Gastrocnemius medialis (tissue), 4 donors: Measurements from ENCODE around the gene KRTAP9-9. TPM values are rescaled to one million over a fixed set of nuclear protein-coding genes. Genes with fewer than 3 reads are reported as not detected.
"Not testable (repeated sequence)": the region's sequence is repeated elsewhere in the genome, so short reads cannot be mapped to it uniquely, and the experiment has no call there.

ENCODE experiments used
- ATAC-seq, 2 donors: fragments of 150-250 bp; one replicate each; pipeline ENCODE4 v1.9.1; 2016
- DNase-seq, 2 donors: peaks; one replicate each; pipeline ENCODE4 v3.0.0-alpha.2; 2019
- H3K27ac ChIP-seq, 4 donors: fragments of 200-600 bp; sonication (generic); 1 replicate in 1 of 4; 2 replicates in 3 of 4; pipeline ENCODE4 v1.5.1; 2016 to 2018; ENCODE audit warnings: mild to moderate bottlenecking in 2 of 4, moderate library complexity in 1 of 4
- H3K27me3 ChIP-seq, 3 donors: fragments of 200-600 bp; sonication (generic) in 2 of 3; 1 replicate in 1 of 3; 2 replicates in 2 of 3; pipeline versions ENCODE4 v1.5.1 to v1.6.0; 2016 to 2019; ENCODE audit warnings: mild to moderate bottlenecking in 1 of 3, moderate library complexity in 1 of 3
- H3K36me3 ChIP-seq, 2 donors: fragments of 200-600 bp; sonication (generic) in 1 of 2; one replicate each; pipeline ENCODE4 v1.5.1; 2017 to 2018
- H3K4me1 ChIP-seq, 2 donors: fragments of 200-600 bp; sonication (generic) in 1 of 2; one replicate each; pipeline ENCODE4 v1.5.1; 2016 to 2017; ENCODE audit warnings: mild to moderate bottlenecking in 2 of 2
- H3K4me3 ChIP-seq, 4 donors: fragments of 200-600 bp; sonication (generic) in 3 of 4; 1 replicate in 1 of 4; 2 replicates in 3 of 4; pipeline ENCODE4 v1.5.1; 2016 to 2019; ENCODE audit warnings: mild to moderate bottlenecking in 2 of 4
- H3K9me3 ChIP-seq, 3 donors: fragments of 200-600 bp; sonication (generic) in 2 of 3; 1 replicate in 1 of 3; 2 replicates in 2 of 3; pipeline ENCODE4 v1.5.1; 2016 to 2019
- POLR2A ChIP-seq, 2 donors: fragments of 450-650 bp; IDR thresholded peaks; one replicate each; pipeline ENCODE4 v1.6.1; 2017; ENCODE audit warnings: antibody characterized with exemption in 2 of 2, mild to moderate bottlenecking in 2 of 2, moderate library complexity in 2 of 2
- in situ Hi-C, 4 donors: fragments of 200-750 bp; cut with MboI; loops; one replicate each; pipeline versions ENCODE4 v1.15.0 to v1.8.0; 2017; ENCODE audit warnings: low sequenced_read_pairs in 4 of 4
- intact Hi-C: fragments of 100-400 bp; cut with DNase I; formaldehyde crosslinking; loops from one replicate; pipeline ENCODE4 v1.15.1; 2023; ENCODE audit warnings: low total_unique reads
- total RNA-seq, 4 donors: library from RNA; depleted of rRNA; stranded (reverse); fragments of >200 nt; gene quantifications; one replicate each; pipeline versions ENCODE4 v1.1.0 to v1.2.3, GENCODE V29; 2016
- TF ChIP-seq, protein P1 (sequence below), 5 experiments: fragments of 450-650 bp in 3 of 5; fragments of 200-600 bp in 2 of 5; sonication (generic) in 2 of 5; IDR thresholded peaks in 4 of 5; conservative IDR thresholded peaks in 1 of 5; 1 replicate in 4 of 5; 2 replicates in 1 of 5; pipeline ENCODE4 v1.5.1; 2016 to 2019; ENCODE audit warnings: antibody characterized with exemption in 5 of 5, mild to moderate bottlenecking in 3 of 5, moderate library complexity in 3 of 5

KRTAP9-9 gene
- total RNA-seq, 4 donors from 2014 or later: not detected

- in situ Hi-C loops: no loop called here
- DNase-seq (no peak), ATAC-seq (no peak)
- Histone ChIP-seq H3K36me3 (no peaks in the 10 kb centered on the region), H3K27me3 (peaks cover 0 to 4% (median 3%) of the 10 kb centered on the region in 3 donors), H3K4me1 (no peaks in the 10 kb centered on the region), H3K4me3 (no peak overlapping the region), H3K9me3 (no peaks in the 10 kb centered on the region), H3K27ac (no peak overlapping the region)
- intact Hi-C loops: no loop called here
- TF ChIP-seq POLR2A (IDR thresholded peaks at IDR 0.05): no peak
- TF ChIP-seq, protein P1, sequence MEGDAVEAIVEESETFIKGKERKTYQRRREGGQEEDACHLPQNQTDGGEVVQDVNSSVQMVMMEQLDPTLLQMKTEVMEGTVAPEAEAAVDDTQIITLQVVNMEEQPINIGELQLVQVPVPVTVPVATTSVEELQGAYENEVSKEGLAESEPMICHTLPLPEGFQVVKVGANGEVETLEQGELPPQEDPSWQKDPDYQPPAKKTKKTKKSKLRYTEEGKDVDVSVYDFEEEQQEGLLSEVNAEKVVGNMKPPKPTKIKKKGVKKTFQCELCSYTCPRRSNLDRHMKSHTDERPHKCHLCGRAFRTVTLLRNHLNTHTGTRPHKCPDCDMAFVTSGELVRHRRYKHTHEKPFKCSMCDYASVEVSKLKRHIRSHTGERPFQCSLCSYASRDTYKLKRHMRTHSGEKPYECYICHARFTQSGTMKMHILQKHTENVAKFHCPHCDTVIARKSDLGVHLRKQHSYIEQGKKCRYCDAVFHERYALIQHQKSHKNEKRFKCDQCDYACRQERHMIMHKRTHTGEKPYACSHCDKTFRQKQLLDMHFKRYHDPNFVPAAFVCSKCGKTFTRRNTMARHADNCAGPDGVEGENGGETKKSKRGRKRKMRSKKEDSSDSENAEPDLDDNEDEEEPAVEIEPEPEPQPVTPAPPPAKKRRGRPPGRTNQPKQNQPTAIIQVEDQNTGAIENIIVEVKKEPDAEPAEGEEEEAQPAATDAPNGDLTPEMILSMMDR (IDR thresholded peaks at IDR 0.05 in 4 of 5, conservative IDR thresholded peaks at IDR 0.05 in 1 of 5): no peak
Observed at GRCh38 chr17:41226051-41226450, 29.1 kb upstream of the KRTAP9-9 start.

GRCh38 chr17:41226598-41227095 is 28.5 kb upstream of the KRTAP9-9 start, which contains the start of gene KRTAP9-2:
KRTAP9-2 (plus strand) TSS chr17:41226648; CDS start chr17:41226655, 7 bp downstream.
- ATAC-seq, intact Hi-C loops, in situ Hi-C loops, DNase-seq, H3K4me1 ChIP-seq, H3K27ac ChIP-seq, H3K27me3 ChIP-seq, H3K4me3 ChIP-seq, H3K9me3 ChIP-seq, H3K36me3 ChIP-seq: not testable (repeated sequence)

DNA sequence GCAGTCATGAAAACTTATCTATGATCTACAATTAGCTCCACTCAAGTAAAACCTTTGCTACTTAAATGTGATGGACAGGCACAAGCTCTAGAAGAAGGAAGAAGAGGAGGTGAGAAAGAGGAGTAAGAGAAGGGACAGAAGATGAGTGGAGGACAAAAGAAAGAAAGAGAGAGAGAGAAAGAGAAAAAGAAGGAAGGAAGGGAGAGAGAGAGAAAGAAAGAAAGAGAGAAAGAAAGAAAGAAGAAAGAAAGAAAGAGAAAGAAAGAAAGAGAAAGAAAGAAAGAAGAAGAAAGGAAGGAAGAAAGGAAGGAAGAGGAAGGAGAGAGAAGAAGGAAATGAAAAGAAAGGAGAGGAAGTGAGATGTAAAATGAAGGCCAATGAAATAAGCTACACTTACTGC is 25.1 kb upstream of the KRTAP9-9 start:
- Histone ChIP-seq H3K27ac (no peak overlapping the region), H3K4me3 (no peak overlapping the region), H3K36me3 (no peaks in the 10 kb centered on the region), H3K9me3 (no peaks in the 10 kb centered on the region), H3K4me1 (no peaks in the 10 kb centered on the region), H3K27me3 (peaks cover 0 to 5% (median 4%) of the 10 kb centered on the region in 3 donors)
- ATAC-seq (no peak), DNase-seq (no peak)
- intact Hi-C loops: no loop called here
- TF ChIP-seq, protein P1 (IDR thresholded peaks at IDR 0.05 in 4 of 5, conservative IDR thresholded peaks at IDR 0.05 in 1 of 5): no peak
- no peak for TF ChIP-seq POLR2A (IDR thresholded peaks at IDR 0.05)
- in situ Hi-C loops: no loop called here

- Histone ChIP-seq H3K36me3 (no peaks in the 10 kb centered on the region), H3K9me3 (no peaks in the 10 kb centered on the region), H3K27me3 (peaks cover 0 to 5% (median 4%) of the 10 kb centered on the region in 3 donors), H3K4me3 (no peak overlapping the region), H3K27ac (no peak overlapping the region), H3K4me1 (no peaks in the 10 kb centered on the region)
- ATAC-seq: no peak
- no peak for TF ChIP-seq POLR2A (IDR thresholded peaks at IDR 0.05)
- TF ChIP-seq, protein P1 (IDR thresholded peaks at IDR 0.05 in 4 of 5, conservative IDR thresholded peaks at IDR 0.05 in 1 of 5): no peak
- DNase-seq: no peak
- intact Hi-C loops (no loop called here), in situ Hi-C loops (no loop called here)
Observed at GRCh38 chr17:41231731-41232130, 23.5 kb upstream of the KRTAP9-9 start.

GRCh38 chr17:41232399-41233105 is 22.6 kb upstream of the KRTAP9-9 start, which contains the start of gene KRTAP9-3:
KRTAP9-3 (plus strand) TSS chr17:41232449; CDS start chr17:41232502, 53 bp downstream.
- DNase-seq, in situ Hi-C loops, intact Hi-C loops, H3K36me3 ChIP-seq, H3K27me3 ChIP-seq, H3K9me3 ChIP-seq, H3K4me3 ChIP-seq, H3K4me1 ChIP-seq, H3K27ac ChIP-seq, ATAC-seq: not testable (repeated sequence)

DNA sequence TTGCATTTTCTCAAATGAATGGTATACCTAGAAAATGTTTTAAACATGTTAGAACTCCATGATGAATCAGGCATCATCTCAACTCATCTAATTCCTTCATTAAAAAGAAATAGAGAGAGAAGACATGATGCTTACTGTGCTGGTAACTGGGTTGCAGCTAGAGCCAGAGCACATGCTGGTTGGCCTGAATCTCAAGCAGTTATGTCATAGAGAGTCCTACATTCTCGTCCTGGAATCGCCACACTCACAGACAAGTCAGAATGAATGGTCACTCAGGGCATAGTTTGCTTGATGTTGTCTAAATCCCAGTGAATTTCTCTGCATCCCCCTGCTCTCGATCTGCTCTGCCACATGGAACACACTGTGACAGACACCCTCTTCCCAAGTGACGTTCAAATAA is 18.1 kb upstream of the KRTAP9-9 start:
- H3K4me1 ChIP-seq, ATAC-seq, DNase-seq, H3K27ac ChIP-seq, H3K36me3 ChIP-seq, H3K9me3 ChIP-seq, in situ Hi-C loops, intact Hi-C loops, H3K27me3 ChIP-seq, H3K4me3 ChIP-seq: not testable (repeated sequence)

- in situ Hi-C loops, H3K9me3 ChIP-seq, H3K4me3 ChIP-seq, H3K36me3 ChIP-seq, H3K27me3 ChIP-seq, H3K27ac ChIP-seq, H3K4me1 ChIP-seq, DNase-seq, ATAC-seq, intact Hi-C loops: not testable (repeated sequence)
Observed at GRCh38 chr17:41237949-41238437, 17.2 kb upstream of the KRTAP9-9 start, which contains the start of gene KRTAP9-8. KRTAP9-8 (plus strand) TSS chr17:41237999; CDS start chr17:41238052, 53 bp downstream.

DNA sequence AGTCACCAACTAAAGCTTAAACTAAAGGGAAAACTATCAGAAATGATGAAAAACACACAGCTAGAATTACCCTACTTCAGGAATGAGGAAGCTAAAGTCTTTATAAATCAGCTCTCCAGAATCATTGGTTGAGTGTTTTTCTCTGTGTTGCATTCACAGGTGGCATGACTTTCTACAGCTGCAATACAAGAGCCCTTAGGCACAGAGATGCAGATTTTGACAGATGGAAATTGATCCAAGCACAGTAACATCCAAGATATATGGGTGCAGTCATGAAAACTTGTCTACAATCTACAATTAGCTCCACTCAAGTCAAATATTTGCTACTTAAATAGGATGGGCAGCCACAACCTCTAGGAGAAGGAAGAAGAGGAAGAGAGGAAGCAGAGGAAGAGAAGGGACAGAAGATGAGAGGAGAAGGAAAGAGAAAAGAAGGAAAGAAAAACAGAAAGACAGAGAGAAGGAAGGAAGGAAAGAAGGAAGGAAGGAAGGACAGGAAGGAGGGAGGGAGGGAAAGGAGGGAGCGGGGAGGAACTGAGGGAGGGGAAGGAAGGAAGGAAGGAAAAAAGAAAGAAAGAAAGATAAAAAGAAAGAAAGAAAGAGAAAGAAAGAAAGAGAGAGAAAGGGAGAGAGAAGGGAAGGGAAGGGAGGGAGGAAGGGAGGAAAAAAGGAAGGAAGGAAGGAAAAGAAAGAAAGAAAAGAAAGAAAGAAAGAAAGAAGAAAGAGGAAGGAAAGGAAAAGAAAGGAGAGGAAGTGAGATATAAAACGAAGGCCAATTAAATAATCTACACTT is 8.0 kb upstream of the KRTAP9-9 start:
- H3K4me3 ChIP-seq, H3K9me3 ChIP-seq, in situ Hi-C loops, H3K4me1 ChIP-seq, H3K27ac ChIP-seq, DNase-seq, ATAC-seq, H3K36me3 ChIP-seq, intact Hi-C loops, H3K27me3 ChIP-seq: not testable (repeated sequence)
